ENCODE results near the gene HOATZ.

- TF ChIP-seq POLR2A (IDR thresholded peaks at IDR 0.05) (no peak), POLR2AphosphoS5 (IDR thresholded peaks at IDR 0.05) (no peak), EP300 (IDR thresholded peaks at IDR 0.05) (no peak)
- TF ChIP-seq, protein P1, sequence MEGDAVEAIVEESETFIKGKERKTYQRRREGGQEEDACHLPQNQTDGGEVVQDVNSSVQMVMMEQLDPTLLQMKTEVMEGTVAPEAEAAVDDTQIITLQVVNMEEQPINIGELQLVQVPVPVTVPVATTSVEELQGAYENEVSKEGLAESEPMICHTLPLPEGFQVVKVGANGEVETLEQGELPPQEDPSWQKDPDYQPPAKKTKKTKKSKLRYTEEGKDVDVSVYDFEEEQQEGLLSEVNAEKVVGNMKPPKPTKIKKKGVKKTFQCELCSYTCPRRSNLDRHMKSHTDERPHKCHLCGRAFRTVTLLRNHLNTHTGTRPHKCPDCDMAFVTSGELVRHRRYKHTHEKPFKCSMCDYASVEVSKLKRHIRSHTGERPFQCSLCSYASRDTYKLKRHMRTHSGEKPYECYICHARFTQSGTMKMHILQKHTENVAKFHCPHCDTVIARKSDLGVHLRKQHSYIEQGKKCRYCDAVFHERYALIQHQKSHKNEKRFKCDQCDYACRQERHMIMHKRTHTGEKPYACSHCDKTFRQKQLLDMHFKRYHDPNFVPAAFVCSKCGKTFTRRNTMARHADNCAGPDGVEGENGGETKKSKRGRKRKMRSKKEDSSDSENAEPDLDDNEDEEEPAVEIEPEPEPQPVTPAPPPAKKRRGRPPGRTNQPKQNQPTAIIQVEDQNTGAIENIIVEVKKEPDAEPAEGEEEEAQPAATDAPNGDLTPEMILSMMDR (IDR thresholded peaks at IDR 0.05), result no peak
Observed at GRCh38 chr11:111555255-111555654, 40.7 kb downstream of the HOATZ start.
